Embryonic facial prominence (tissue), 1 donor: ENCODE results near the gene MMP23B.
"Not testable (repeated sequence)": the region's sequence is repeated elsewhere in the genome, so short reads cannot be mapped to it uniquely, and the experiment has no call there.

Source experiments
- DNase-seq: peaks from one replicate; pipeline ENCODE4 v3.0.0-alpha.2; 2016; ENCODE audit errors: extremely low spot score

MMP23B gene

DNA sequence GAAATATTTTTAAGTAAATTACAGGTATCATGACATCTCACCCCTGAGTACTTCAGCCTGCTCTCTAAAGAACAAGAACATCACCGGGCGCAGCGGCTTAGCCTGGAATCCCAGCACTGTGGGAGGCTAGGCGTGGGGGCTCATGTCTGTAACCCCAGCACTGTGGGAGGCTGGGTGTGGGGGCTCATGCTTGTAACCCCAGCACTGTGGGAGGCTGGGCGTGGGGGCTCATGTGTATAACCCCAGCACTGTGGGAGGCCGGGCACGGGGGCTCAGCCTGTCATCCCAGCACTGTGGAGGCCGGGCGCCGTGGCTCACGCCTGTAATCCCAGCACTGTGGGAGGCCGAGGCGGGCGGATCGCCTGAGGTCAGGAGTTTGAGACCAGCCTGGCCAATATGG lies 34.6 kb downstream of the MMP23B start:
- no peak for DNase-seq

DNA sequence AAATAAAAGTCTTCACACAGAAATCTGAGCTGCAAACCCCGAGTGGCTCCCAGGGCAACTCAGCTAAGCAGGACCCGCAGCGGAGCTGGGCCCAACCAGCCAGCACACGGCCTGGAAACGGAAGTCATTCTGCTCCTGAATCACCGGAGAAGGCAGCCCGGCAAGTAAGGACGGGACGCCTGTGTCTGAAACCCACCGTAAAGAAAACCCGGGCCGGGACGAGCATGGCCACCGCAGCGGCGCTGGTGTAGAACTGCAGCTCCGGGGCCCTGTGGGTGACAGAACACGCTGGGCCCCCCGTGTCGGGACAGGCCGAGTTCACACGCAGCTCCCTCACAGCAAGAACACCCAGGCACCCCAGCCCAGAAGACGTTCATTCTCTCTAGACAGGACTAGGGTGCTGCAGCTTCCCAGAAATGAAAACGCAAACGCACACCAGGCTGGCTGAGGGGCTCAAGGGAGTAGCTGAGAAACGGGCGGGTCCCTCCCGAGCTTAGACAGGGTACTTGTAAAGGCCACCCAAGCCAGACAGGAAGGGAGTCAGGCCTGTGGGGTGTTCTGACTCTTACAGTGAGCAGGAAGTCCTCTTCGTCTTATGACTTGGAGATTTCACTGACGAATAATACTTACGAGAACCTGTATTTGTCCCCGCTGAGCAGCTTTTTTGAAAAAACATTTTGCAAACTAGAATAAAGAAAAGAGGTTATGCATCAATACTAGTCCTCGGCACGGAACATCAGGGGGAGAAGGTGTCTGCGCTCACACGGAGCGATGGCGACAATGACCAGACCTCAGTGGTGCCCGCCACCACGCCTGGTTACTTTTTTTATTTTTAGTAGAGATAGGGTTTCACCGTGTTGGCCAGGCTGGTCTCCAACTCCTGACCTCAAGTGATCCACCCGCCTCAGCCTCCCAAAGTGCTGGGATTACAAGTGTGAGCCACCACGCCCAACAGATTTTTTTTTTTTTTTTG lies 37.8 kb downstream of the MMP23B start:
- DNase-seq = no peak

DNA sequence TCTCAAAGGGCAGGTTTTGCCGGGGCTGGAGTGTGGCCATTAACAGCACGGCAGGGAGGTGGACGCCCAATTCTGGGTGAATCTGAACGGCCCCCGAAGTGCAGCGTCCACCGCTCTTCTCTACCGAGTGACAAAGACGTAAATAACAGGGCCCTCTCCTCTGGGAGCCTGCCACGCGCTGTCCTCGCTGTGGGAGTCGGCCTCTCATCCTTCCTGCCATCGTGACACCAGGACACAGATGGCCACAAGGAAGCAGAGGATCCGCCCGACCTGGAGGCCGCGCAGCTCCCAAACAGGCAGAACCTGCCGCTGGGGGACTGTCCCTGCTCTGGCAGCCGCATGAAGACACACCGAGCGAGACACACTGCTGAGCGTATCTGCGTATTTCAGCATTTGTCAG lies 38.9 kb downstream of the MMP23B start:
- DNase-seq = no peak

DNA sequence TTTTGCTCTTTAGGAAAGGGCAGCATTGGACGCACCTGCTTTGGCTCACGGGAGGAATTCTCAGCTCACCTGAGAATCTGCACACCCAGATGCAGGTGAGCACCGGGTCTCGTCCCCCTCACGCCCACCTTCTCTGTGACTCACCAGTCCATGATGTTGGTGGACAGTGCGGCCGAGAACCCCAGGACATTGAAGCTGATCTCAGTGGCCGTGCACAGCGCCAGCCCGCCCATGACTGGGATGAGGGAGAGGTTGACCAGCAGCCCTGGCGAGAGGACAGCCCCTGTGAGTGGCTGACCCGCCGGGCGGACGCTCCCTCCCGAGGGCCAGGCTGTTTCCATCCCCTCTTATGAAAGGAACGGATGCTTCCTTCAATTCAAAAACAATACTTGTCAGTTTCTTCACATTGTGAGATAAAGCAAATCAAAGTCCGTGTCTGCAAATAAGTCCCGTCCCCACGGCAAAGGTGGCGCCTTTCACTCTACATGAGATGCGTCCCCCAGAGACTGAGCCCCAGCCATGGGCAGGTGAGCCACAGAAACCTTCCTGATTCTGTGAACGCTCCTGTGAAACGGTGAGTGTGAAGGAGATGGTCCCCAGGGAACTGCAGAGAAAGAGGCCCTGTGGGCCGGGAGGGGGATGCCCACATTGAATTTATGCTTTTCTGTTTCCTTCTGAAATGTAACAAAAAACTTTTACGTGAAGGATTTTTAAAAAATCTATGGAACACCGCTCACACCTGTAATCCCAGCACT lies 39.6 kb downstream of the MMP23B start:
- DNase-seq = no peak

DNA sequence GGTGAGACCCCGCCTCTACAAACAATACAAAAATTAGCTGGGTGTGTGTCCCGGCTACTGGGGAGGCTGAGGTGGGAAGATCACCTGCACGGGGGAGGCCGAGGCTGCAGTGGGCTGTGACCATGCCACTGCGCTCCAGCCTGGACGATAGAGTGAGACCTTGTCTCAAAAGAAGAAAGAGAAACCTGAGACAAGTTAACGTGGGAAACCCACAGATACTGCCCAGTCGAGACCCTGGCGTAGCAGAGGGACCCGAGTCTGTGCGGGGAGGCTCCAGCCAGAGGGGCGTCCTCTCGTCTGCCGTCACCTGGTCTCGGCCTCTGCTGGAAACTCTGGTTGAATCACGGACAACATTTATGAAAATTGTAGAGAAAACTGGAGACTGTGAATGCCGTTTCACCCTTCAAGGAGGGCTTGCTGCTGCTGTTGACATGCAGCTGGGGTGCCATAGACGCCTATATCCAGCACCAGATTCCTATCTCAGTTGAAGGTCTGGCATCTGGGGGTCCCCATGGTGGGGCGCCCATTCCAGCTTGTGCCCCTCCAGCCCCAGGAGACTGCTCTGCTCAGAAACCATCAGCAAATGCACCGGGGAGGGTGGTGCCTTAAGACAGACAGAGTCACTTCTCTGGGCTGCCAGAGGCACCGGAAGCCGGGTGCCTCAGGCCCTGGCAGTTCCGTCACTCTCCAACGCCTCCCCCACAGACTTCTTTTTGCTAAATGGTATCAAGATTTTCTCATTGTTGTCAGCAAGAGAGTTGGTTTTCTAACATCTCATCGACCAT lies 40.4 kb downstream of the MMP23B start:
- no peak for DNase-seq

DNA sequence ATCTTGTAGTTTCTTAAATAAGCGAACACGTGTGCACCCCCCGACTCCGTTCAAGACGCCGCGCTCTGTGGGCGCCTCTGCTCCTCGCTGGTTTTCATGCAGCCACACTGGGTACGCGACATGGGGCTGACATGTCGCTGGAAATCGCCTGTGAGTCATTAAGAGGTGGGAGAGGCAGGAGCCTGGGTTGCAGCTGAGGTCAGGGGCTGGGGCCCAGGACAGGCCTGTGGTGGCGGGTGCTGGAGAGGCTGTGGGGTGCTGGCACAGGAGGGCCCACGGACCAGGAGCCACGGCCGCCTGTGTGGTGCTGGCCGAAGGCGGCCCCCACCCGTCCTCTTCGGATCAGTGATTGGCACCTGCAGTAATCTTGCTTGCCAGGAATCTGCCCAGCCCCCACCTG lies 42.8 kb downstream of the MMP23B start:
- DNase-seq = not testable (repeated sequence)

DNA sequence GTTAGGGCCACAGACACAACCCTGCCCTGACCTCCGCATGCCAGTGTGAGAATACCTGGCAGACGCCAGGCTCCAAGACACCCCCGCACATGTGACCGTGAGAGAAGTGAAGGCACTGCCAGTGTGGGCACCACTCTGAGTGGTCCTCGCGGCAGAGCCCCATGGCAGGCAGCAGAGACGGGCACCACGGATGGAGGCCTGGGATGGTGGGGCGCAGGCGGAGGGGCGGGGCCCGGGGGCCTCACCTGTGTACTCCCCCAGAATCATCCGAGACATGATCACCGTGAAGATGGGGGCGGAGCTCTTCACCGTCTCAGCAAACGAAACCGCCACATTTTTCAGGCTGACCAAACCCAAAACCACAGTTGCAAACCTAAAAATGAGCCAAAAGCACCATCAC lies 43.2 kb downstream of the MMP23B start:
- DNase-seq = not testable (repeated sequence)

DNA sequence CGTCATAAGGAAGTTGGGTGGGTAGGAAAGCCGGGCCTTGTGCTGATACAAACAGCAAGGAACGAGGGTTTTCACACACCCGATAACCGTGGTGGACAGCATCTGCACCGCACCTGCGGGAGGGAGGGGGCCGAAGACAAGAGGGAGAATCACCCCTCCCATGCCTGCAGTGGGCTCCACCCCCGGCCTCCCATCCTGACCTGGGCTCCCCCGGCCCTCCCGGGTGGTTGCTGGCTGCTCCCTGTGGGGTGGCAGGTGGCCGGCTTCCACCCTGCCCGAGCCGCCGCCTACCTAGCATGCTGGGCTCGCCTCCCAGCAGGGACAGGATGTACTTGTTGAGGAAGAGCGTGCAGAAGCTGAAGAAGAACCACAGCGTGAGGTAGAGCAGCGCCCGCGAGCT lies 44.1 kb downstream of the MMP23B start:
- not testable (repeated sequence) for DNase-seq

DNA sequence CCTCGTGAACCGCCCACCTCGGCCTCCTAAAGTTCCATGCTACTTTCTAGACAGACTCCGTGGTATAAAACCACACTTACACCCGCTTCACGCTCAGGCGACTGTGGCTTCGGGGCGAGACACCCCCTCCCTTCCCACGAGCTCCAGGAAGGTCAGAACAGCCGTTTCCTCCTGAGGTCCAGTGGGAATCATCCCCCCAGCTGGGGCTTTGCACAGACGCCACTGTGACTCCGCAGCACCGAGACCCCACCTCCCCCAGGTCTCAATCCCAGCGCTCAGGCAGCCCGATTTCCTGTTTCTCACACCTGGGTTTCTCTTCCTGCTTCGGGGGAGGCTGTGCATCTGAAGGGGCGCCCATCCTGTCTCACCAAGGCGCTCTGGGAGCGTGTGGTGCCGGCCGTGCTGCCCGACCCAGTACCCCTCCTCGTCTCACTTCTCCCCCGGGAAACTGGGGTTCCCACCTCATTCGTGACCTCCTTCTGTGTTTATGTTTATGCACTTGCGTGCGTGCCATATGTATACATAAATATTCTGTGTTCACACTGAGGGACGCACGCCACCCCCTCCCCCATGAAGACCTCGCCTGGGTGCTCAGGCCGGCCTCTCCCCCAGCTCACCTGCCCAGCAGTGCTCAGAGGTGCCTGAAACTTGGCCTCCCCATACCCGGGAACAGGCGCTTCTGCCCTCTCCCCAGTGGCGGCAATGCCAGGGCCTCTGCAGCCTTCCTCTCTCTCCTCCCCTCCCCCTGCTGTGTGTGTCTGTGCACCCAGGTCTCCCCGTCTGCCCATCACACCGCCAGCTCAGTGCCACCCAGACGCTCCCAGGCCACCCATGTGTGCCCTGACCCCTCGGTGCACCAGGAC lies 46.0 kb downstream of the MMP23B start:
- no peak for DNase-seq

DNA sequence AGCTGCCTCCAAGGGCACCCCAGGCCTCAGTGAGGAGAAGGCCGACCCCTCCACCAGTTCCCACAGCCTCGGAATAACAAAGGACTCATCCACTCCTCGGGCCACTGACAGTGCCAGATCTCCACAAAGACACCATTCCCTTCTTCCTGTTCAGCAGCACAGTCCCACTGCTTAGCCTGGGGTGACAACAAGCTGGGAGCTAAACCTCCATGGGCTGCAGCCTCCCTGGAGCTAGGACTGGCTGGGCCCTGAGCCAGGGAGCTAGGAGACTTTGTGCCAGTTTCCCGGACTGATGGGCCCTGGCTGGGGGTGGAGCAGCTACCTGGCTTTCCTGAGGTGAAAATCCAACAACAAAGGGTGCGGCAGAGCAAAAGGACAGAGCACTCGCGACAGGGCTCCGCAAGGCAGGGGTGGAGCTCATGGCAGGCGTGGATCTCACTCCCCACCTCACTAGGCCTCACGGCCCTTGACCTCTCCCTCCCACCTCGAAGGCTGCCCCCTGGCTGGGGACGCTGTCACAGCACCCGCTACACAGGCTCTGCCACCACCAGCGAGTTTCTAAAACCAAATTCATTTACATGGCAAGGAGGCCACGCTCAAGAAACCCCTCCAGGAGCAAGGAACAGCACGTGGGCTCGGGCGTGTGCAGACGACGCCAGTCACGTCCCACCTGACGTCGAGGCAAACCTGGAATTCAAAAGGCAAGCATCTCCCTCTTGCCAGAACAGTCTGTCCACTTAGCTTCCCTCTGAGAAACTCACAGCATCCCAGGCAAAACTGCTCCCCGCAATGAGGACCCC lies 46.8 kb downstream of the MMP23B start:
- no peak for DNase-seq

DNA sequence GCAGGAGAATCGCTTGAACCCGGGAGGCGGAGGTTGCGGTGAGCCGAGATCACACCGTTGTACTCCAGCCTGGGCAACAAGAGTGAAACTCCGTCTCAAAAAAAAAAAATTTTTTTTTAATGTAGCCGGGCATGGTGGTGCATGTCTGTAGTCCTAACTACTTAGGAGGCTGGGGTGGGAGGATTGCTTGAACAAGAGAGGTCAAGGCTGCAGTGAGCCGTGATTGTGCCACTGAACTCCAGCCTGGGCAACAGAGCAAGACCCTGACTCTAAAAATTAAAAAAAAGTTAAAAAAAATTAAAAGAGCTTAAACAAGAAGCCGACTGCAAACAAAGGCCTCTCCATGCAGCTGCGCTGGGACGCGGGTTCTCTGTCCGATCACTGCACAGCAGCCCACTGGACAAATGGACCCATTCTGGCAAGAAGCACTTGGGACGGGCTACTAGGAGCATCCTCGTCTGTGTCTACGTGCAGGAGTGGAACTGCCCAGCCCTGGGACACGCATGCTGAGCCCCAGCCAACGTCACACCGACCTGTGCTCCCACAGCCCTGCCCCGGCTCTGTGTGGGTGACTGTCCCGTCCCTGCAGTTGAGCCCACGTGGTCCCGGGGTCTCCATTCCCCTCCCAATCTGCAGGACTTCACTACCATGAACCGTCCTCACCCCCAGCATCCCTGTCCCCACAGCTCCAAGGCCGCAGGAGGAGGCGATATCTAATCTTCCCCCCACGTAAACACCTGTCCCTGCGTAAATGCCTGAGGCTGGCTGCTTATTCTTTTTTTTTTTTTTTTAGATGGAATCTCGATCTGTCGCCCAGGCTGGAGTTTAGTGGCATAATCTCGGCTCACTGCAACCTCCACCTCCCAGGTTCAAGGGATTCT lies 48.3 kb downstream of the MMP23B start:
- DNase-seq = no peak

DNA sequence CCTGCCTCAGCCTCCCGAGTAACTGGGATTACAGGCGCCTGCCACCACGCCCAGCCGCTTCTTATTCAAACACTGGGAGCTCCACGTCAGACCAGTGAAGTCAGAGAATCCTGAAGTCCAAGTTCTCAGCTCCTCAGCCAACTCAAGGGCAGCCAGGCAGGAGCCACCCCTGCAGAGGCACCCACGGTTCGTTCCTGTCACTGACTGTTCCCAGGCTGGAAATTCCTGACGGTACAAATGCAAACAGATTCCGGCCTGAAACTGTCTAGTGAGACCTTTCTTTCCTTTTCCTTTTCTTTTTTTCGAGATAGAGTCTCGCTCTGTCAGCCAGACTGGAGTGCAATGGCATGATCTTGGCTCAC lies 48.9 kb downstream of the MMP23B start:
- no peak for DNase-seq

DNA sequence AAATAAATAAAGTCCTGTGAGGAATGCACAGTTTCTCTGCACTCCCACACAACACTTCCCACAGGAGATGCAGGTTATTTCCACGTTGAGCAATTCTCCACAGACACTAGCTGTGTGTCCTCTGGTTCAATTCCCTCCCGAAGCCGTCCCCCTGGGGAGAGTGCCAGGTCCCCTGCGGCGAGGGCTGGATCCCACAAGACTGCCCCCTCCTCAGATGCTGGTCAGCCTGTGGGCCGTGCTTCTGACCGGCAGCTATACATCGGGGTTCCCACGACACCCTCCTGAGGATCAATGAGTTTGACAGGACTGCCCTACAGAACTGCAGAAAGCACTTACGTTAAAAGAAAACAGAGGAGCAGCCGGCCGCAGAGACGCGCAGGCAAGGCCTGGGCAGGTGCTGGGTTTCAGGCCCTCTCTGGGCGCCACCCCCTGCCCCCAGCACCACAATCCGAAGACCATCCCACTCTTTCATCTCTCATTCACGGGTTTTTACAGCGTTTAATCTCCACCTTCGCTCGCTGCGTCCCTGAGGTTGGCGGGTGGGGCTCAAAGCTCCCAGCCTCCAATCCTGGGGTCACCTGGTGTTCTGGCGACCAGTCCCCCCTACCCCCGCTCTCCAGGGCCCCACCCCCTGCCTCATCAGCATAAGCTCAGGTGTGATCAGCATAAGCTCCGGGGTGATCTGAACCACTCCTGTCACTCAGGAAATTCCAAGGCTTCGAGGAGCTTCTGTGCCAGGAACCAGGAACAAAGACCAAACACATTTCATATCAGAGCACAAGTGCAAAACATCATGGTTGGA lies 51.3 kb downstream of the MMP23B start:
- DNase-seq = no peak
